Measurements from ENCODE around the gene ANXA8.

The ANXA8 gene

GRCh38 chr10:47447705-47448104, 36.2 kb downstream of the ANXA8 start:
- DNase-seq (ENCODE audit: low spot score), result no peak

GRCh38 chr10:47447209-47447608, 36.7 kb downstream of the ANXA8 start:
- no peak for DNase-seq (ENCODE audit: low spot score)

- no peak for DNase-seq (ENCODE audit: low spot score)
Observed at GRCh38 chr10:47445720-47446119, 38.2 kb downstream of the ANXA8 start.

GRCh38 chr10:47444047-47444446, 39.9 kb downstream of the ANXA8 start:
- no peak for DNase-seq (ENCODE audit: low spot score)

GRCh38 chr10:47443145-47443544, 40.8 kb downstream of the ANXA8 start:
- DNase-seq (ENCODE audit: low spot score), result no peak

GRCh38 chr10:47442351-47442750, 41.6 kb downstream of the ANXA8 start:
- DNase-seq (ENCODE audit: low spot score), result no peak

- DNase-seq (ENCODE audit: low spot score), result no peak
Observed at GRCh38 chr10:47441938-47442337, 42.0 kb downstream of the ANXA8 start.

- DNase-seq (ENCODE audit: low spot score), result no peak
Observed at GRCh38 chr10:47440207-47440606, 43.7 kb downstream of the ANXA8 start.

- no peak for DNase-seq (ENCODE audit: low spot score)
Observed at GRCh38 chr10:47438857-47439474, 44.9 kb downstream of the ANXA8 start.

GRCh38 chr10:47435081-47435480, 48.8 kb downstream of the ANXA8 start:
- no peak for DNase-seq (ENCODE audit: low spot score)

- DNase-seq (ENCODE audit: low spot score), result no peak
Observed at GRCh38 chr10:47425813-47426419, 58.0 kb downstream of the ANXA8 start.

GRCh38 chr10:47424231-47424630, 59.7 kb downstream of the ANXA8 start:
- no peak for DNase-seq (ENCODE audit: low spot score)

GRCh38 chr10:47423476-47423875, 60.4 kb downstream of the ANXA8 start:
- DNase-seq (ENCODE audit: low spot score), result no peak

- DNase-seq (ENCODE audit: low spot score), result no peak
Observed at GRCh38 chr10:47421057-47421952, 62.6 kb downstream of the ANXA8 start.

- no peak for DNase-seq (ENCODE audit: low spot score)
Observed at GRCh38 chr10:47420305-47421056, 63.4 kb downstream of the ANXA8 start.

GRCh38 chr10:47419421-47419820, 64.5 kb downstream of the ANXA8 start:
- DNase-seq (ENCODE audit: low spot score), result no peak

- no peak for DNase-seq (ENCODE audit: low spot score)
Observed at GRCh38 chr10:47418966-47419365, 64.9 kb downstream of the ANXA8 start.

GRCh38 chr10:47418321-47418720, 65.6 kb downstream of the ANXA8 start:
- DNase-seq (ENCODE audit: low spot score), result no peak
